ENCODE measurements around the gene CCDC169. TPM values are rescaled to one million over a fixed set of nuclear protein-coding genes. Genes with fewer than 3 reads are reported as not detected.
A peak's percentile ranks its signal among the peaks of the same experiment; 100 is the strongest.

CCDC169 gene
- total and polyA plus RNA-seq, 2 of the 4 experiments (the other 2 are of a cell fraction), result 0.54 to 0.62 TPM

DNA sequence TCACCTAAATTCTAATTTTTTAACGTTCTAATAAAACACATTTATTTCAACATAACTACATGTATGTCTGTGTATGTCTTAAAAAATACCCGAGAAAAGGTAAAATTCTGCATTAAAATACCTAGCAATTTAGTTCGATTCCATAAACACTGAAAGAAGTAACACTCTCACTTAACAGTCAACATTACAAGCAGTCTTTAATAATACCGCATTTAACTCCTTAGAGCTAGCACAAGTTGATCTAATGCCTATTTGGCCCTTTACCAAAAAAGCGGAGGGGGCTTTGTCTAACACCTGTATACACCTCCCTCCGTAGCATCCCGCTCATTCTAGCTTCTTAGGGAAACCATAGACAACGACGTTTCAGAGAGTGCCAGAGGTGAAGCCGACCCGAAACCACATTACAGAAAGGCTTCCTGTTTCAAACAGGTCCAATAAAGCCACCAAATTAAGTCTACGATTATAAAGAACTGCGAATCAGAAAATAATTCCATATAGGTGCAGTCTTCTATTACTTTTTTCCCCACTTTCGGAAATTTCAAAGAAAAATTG lies 47.3 kb upstream of the CCDC169 start (continued):
- TF ChIP-seq MAZ (IDR thresholded peaks at IDR 0.05; ENCODE audit: borderline replicate concordance, low read depth, low read length) (no peak), NFE2L2 (IDR thresholded peaks at IDR 0.05; ENCODE audit: low read depth, low read length) (no peak)

DNA sequence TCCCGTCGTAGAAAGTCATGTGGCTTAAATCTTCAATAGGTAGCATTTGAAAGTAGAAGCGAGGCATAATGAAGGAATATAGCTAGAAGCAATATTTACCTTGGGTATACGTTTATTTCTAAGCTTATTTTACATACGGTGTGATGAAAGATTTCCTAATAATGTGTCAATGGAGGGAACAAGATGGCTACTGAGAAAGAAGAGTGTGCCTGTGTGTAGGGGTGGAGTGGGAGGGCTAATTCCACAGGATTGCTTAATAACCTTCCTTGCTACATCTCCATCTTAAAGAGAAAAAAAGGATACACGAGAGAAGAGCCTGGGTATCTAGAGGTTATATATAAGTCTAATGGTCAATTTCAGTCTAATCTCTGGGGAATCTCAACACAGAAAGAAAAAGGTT lies 46.6 kb upstream of the CCDC169 start:
- no peak overlapping the region for H2BK15ac ChIP-seq (ENCODE audit: low read depth, low read length)
- peak; percentile 70 for DNase-seq
- peaks cover 3 to 36% of the 10 kb centered on the region in 2 experiments; a peak in 3 of 4 replicates for H3K79me1 ChIP-seq (ENCODE audit: low read depth in 1 of 2, low read length in 2 of 2)
- H4K5ac ChIP-seq (ENCODE audit: low read depth, low read length), result no peak overlapping the region
- TF ChIP-seq RCOR1 (IDR thresholded peaks at IDR 0.05; ENCODE audit: insufficient replicate concordance, low read length) (no peak), POLR2A (IDR thresholded peaks at IDR 0.05; ENCODE audit: low read depth, low read length) (peak; percentile 51; the same call in 1 of the 2 replicates), NFE2L2 (IDR thresholded peaks at IDR 0.05; ENCODE audit: low read depth, low read length) (no peak), SMC3 (IDR thresholded peaks at IDR 0.05; ENCODE audit: low read depth, low read length) (no peak), RAD21 (IDR thresholded peaks at IDR 0.05; ENCODE audit: low read length) (no peak), FOS (IDR thresholded peaks at IDR 0.05; ENCODE audit: low read depth, low read length) (no peak), MAFK (IDR thresholded peaks at IDR 0.05; ENCODE audit: low read depth, low read length) (no peak), MXI1 (IDR thresholded peaks at IDR 0.05; ENCODE audit: borderline replicate concordance, low read depth, low read length) (no peak), CEBPB (IDR thresholded peaks at IDR 0.05; ENCODE audit: low read depth, low read length) (peak; percentile 92)
- TF ChIP-seq, protein P1, sequence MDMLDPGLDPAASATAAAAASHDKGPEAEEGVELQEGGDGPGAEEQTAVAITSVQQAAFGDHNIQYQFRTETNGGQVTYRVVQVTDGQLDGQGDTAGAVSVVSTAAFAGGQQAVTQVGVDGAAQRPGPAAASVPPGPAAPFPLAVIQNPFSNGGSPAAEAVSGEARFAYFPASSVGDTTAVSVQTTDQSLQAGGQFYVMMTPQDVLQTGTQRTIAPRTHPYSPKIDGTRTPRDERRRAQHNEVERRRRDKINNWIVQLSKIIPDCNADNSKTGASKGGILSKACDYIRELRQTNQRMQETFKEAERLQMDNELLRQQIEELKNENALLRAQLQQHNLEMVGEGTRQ (IDR thresholded peaks at IDR 0.05; ENCODE audit: low read depth, low read length), result no peak
- no peak overlapping the region; the same call in 1 of the 2 replicates for H3K23ac ChIP-seq (ENCODE audit: low read depth, low read length)
- ChIA-PET POLR2A (ENCODE audit: unreplicated experiment) (no interaction called here), CTCF (no interaction called here)
- no peak overlapping the region; the same call in 1 of the 2 replicates for H3K4me3 ChIP-seq (ENCODE audit: insufficient read depth, low read depth, low read length)
- H3K27me3 ChIP-seq (ENCODE audit: control insufficient read depth, insufficient read depth, low read length), result no peaks in the 10 kb centered on the region
- BruUV-seq (replicated peaks), result no TSS peak
- no peak for ATAC-seq (ENCODE audit: low read depth)
- in situ Hi-C loops (cut with MboI; ENCODE audit: low sequenced_read_pairs), result loop anchor here (25.0 kb wide), 1 partner anchor 643 kb away; the partner anchor contains the start of gene ALG5
- no peak overlapping the region for H2BK120ac ChIP-seq (ENCODE audit: low read depth, low read length)
- dilution Hi-C loops (cut with HindIII; ENCODE audit: low sequenced_read_pairs, unreplicated experiment), result no loop called here
- H3K18ac ChIP-seq (ENCODE audit: low read depth, low read length), result no peak overlapping the region
- H3K9me3 ChIP-seq (ENCODE audit: control insufficient read depth, insufficient read depth, low read length), result no peaks in the 10 kb centered on the region
- peaks cover 5% of the 10 kb centered on the region for H3K9me1 ChIP-seq (ENCODE audit: insufficient read depth, low read length)
- H3K4me1 ChIP-seq (ENCODE audit: control insufficient read depth, insufficient read depth, low read length), result peaks cover 5% of the 10 kb centered on the region; the same call in 1 of the 2 replicates
- no peak overlapping the region for H4K91ac ChIP-seq (ENCODE audit: insufficient read depth, low read depth, low read length)
- intact Hi-C loops (cut with micrococcal nuclease), result loop anchor here (10.0 kb wide), 2 partner anchors 471 to 651 kb away; partner anchors contain the start of genes ALG5 and RFXAP
- WGBS, 2 experiments (ENCODE audit: extremely low coverage in 2 of 2, insufficient read length in 1 of 2), result no CpG with 5 or more reads among the region's 6 CpGs
- no peaks in the 10 kb centered on the region for H3K36me3 ChIP-seq (ENCODE audit: control insufficient read depth, insufficient read depth, low read length)
- no peak overlapping the region; a peak in 1 of 4 replicates for H4K8ac ChIP-seq (ENCODE audit: low read depth in 2 of 2, low read length in 2 of 2)
- H2AK5ac ChIP-seq (ENCODE audit: low read depth, low read length), result no peak overlapping the region
- no peak overlapping the region for H3K56ac ChIP-seq (ENCODE audit: extremely low read depth, insufficient read depth, low read length)
- peak overlapping the region; percentile 88 for H3K4me2 ChIP-seq (ENCODE audit: low read depth, low read length)
- H2AFZ ChIP-seq (replicated peaks; ENCODE audit: low read length, poor library complexity), result no peak overlapping the region
- H3K27ac ChIP-seq (ENCODE audit: insufficient read depth, low read length), result no peak overlapping the region; the same call in 1 of the 2 replicates
- no peak overlapping the region for H2BK20ac ChIP-seq (ENCODE audit: low read depth, low read length)
- H4K20me1 ChIP-seq (ENCODE audit: insufficient read depth, low read length), result peaks cover 34% of the 10 kb centered on the region
- no peak overlapping the region for H3K14ac ChIP-seq (replicated peaks; ENCODE audit: low read depth, low read length)
- H2AK9ac ChIP-seq (replicated peaks; ENCODE audit: low read depth, low read length, poor library complexity), result no peak overlapping the region
- no peak overlapping the region for H3K9ac ChIP-seq (ENCODE audit: low read depth, low read length)
- 0 out of 2 replicates have a peak overlapping the region, but pooled peaks have one; percentile 32 for H3K4ac ChIP-seq (ENCODE audit: low read depth, low read length)
- H2BK5ac ChIP-seq (ENCODE audit: low read depth, low read length, poor library complexity, severe bottlenecking), result no peak overlapping the region

All from IMR-90 (cell line).